Astrocyte (in vitro differentiated cells and primary cell): Measurements from ENCODE around the gene DLGAP1. TPM values are rescaled to one million over a fixed set of nuclear protein-coding genes. Genes with fewer than 3 reads are reported as not detected.
A peak's percentile ranks its signal among the peaks of the same experiment; 100 is the strongest.

Experiments used
- DNase-seq: peaks from one replicate; pipeline ENCODE4 v3.0.0-alpha.2; 2010; ENCODE audit warnings: low read depth
- FAIRE-seq: peaks from 2 replicates; lab custom pipeline; 2011; peaks lifted over from hg19 to GRCh38; lab: Jason Lieb, UNC
- H2AFZ ChIP-seq: 2 replicates; pipeline ENCODE4 v1.6.0; 2012; ENCODE audit warnings: low read depth, low read length, inconsistent platforms
- H3K27ac ChIP-seq: 2 replicates; pipeline ENCODE4 v1.5.1; 2011; ENCODE audit warnings: low read depth, low read length, inconsistent platforms
- H3K27me3 ChIP-seq: 2 replicates; pipeline ENCODE4 v1.6.0; 2011; ENCODE audit warnings: low read length, inconsistent platforms; ENCODE audit not compliant: insufficient read depth
- H3K36me3 ChIP-seq: 2 replicates; pipeline ENCODE4 v1.5.1; 2011; ENCODE audit warnings: low read length, inconsistent platforms; ENCODE audit not compliant: insufficient read depth
- H3K4me1 ChIP-seq: 2 replicates; pipeline ENCODE4 v1.5.1; 2011; ENCODE audit warnings: low read length, inconsistent platforms; ENCODE audit not compliant: insufficient read depth
- H3K4me2 ChIP-seq: 2 replicates; pipeline ENCODE4 v1.6.0; 2012; ENCODE audit warnings: low read length, inconsistent platforms
- H3K4me3 ChIP-seq: 2 replicates; pipeline ENCODE4 v1.5.1; 2011; ENCODE audit warnings: low read depth, mild to moderate bottlenecking, low read length, inconsistent platforms; ENCODE audit not compliant: insufficient read depth
- H3K79me2 ChIP-seq: 2 replicates; pipeline ENCODE4 v1.6.0; 2012; ENCODE audit warnings: mild to moderate bottlenecking, low read length, inconsistent platforms; ENCODE audit not compliant: insufficient read depth
- H3K9ac ChIP-seq: 2 replicates; pipeline ENCODE4 v1.6.0; 2012; ENCODE audit warnings: mild to moderate bottlenecking, low read length, inconsistent platforms
- H3K9me3 ChIP-seq: 2 replicates; pipeline ENCODE4 v1.5.1; 2012; ENCODE audit warnings: low read depth, mild to moderate bottlenecking, low read length, inconsistent platforms; ENCODE audit not compliant: insufficient read depth
- H4K20me1 ChIP-seq: 2 replicates; pipeline ENCODE4 v1.6.0; 2012; ENCODE audit warnings: low read length, inconsistent platforms; ENCODE audit not compliant: insufficient read depth
- H3K27ac Mint-ChIP-seq: one replicate; pipeline ENCODE4 v1.8.0; 2021; ENCODE audit warnings: mild to moderate bottlenecking, mixed read lengths; ENCODE audit not compliant: unreplicated experiment
- H3K27me3 Mint-ChIP-seq: one replicate; pipeline ENCODE4 v1.8.0; 2021; ENCODE audit warnings: low read depth, mixed read lengths; ENCODE audit not compliant: unreplicated experiment
- H3K36me3 Mint-ChIP-seq: one replicate; pipeline ENCODE4 v1.8.0; 2021; ENCODE audit warnings: low read depth, mixed read lengths; ENCODE audit not compliant: unreplicated experiment
- H3K4me1 Mint-ChIP-seq: one replicate; pipeline ENCODE4 v1.8.0; 2021; ENCODE audit warnings: low read depth, mixed read lengths; ENCODE audit not compliant: unreplicated experiment
- H3K4me3 Mint-ChIP-seq: one replicate; pipeline ENCODE4 v1.8.0; 2021; ENCODE audit warnings: mild to moderate bottlenecking, moderate library complexity, mixed read lengths; ENCODE audit not compliant: unreplicated experiment
- H3K9me3 Mint-ChIP-seq: one replicate; pipeline ENCODE4 v1.8.0; 2021; ENCODE audit warnings: mild to moderate bottlenecking, mixed read lengths; ENCODE audit not compliant: unreplicated experiment
- EZH2 ChIP-seq: IDR thresholded peaks from 2 replicates; pipeline ENCODE4 v1.6.1; 2012; ENCODE audit warnings: mild to moderate bottlenecking, low read length, inconsistent platforms; ENCODE audit not compliant: insufficient read depth
- total RNA-seq: library from RNA; stranded (reverse); gene quantifications from 2 replicates; pipeline ENCODE4 v1.2.1, GENCODE V29; 2021
- TF ChIP-seq, protein P1 (sequence below): IDR thresholded peaks from 2 replicates; pipeline ENCODE4 v1.5.1; 2011; ENCODE audit warnings: low read depth, mild to moderate bottlenecking, inconsistent platforms, low read length, moderate library complexity; ENCODE audit not compliant: insufficient read depth

DLGAP1 gene
- total RNA-seq, 1 donor from 2014 or later = 2.3 TPM

DNA sequence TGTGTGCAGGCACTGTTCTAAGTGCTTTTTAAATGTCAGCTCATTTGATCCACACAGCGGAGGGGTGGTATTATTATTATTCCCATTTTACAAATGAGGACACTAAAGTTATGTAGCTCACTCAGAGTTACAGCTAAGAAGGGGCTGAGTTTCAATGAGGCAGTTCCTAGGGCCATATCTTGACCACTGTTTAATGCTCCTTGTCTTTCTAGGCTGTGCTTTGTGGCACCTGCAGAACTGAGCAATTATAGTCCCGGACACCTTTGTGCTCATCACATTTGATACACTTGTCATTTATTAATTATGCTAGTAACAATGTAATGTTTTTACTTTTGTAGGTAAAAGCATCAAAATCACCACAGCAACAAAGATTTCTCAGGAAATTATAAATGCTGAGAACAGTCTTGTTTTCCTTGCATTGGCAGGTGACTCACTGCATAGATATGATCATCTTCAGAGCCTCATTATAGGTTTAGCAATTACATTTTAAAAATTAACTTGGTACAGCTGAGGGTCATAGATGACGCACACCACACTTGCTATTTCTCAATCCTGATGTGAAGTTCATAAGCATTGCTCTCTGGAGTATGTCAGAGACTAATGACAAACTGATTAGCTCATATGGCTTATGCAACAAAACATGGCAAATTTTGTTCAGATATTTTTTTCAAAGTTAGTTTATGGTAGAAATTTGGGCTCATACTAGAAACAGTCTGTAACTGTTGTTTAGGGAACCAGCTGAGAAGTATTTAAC is 638.3 kb downstream of the DLGAP1 start:
- H3K27ac Mint-ChIP-seq = peak overlapping the region; percentile 90
- no peak for TF ChIP-seq EZH2
- TF ChIP-seq, protein P1, sequence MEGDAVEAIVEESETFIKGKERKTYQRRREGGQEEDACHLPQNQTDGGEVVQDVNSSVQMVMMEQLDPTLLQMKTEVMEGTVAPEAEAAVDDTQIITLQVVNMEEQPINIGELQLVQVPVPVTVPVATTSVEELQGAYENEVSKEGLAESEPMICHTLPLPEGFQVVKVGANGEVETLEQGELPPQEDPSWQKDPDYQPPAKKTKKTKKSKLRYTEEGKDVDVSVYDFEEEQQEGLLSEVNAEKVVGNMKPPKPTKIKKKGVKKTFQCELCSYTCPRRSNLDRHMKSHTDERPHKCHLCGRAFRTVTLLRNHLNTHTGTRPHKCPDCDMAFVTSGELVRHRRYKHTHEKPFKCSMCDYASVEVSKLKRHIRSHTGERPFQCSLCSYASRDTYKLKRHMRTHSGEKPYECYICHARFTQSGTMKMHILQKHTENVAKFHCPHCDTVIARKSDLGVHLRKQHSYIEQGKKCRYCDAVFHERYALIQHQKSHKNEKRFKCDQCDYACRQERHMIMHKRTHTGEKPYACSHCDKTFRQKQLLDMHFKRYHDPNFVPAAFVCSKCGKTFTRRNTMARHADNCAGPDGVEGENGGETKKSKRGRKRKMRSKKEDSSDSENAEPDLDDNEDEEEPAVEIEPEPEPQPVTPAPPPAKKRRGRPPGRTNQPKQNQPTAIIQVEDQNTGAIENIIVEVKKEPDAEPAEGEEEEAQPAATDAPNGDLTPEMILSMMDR = no peak
- H3K27me3 Mint-ChIP-seq = no peaks in the 10 kb centered on the region
- Histone ChIP-seq H3K79me2 (no peaks in the 10 kb centered on the region), H3K4me3 (no peak overlapping the region), H2AFZ (no peak overlapping the region), H3K9me3 (no peaks in the 10 kb centered on the region), H3K4me1 (peaks cover 18% of the 10 kb centered on the region), H3K27me3 (no peaks in the 10 kb centered on the region), H4K20me1 (no peaks in the 10 kb centered on the region), H3K4me2 (peak overlapping the region; percentile 14), H3K36me3 (no peaks in the 10 kb centered on the region), H3K27ac (peak overlapping the region; percentile 50), H3K9ac (peak overlapping the region; percentile 24)
- no peaks in the 10 kb centered on the region for H3K9me3 Mint-ChIP-seq
- H3K4me1 Mint-ChIP-seq = peaks cover 12% of the 10 kb centered on the region
- H3K36me3 Mint-ChIP-seq = no peaks in the 10 kb centered on the region
- FAIRE-seq (peak; percentile 81), DNase-seq (peak; percentile 97)
- H3K4me3 Mint-ChIP-seq = no peak overlapping the region

DNA sequence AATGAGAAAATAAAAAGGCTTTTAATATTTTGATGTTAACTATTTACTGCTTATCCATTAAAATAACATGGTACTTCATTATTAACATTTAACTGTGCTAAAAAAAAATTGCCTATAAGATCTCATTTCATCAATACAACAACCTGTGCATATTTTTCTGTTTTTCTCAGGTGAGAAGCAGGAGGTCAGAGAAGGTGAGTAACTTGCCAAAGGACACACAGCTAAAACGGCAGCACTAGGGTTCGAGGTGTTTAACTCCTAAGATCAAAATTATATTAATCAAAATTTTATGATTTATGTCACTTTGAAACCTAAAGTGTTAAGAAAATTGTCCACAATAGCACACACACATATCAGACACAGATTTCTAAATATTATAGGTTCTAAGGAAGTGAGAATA is 639.1 kb downstream of the DLGAP1 start:
- H3K27ac ChIP-seq = no peak overlapping the region
- H3K4me1 ChIP-seq = peaks cover 18% of the 10 kb centered on the region
- H3K27me3 Mint-ChIP-seq = no peaks in the 10 kb centered on the region
- no peak overlapping the region for H3K27ac Mint-ChIP-seq
- H3K79me2 ChIP-seq = no peaks in the 10 kb centered on the region
- no peaks in the 10 kb centered on the region for H3K36me3 ChIP-seq
- no peak overlapping the region for H2AFZ ChIP-seq
- no peak for DNase-seq
- no peak overlapping the region for H3K4me2 ChIP-seq
- H3K4me1 Mint-ChIP-seq = peaks cover 12% of the 10 kb centered on the region
- H3K4me3 Mint-ChIP-seq = no peak overlapping the region
- no peaks in the 10 kb centered on the region for H3K9me3 Mint-ChIP-seq
- TF ChIP-seq, protein P1 = no peak
- no peak for TF ChIP-seq EZH2
- FAIRE-seq = no peak
- H3K27me3 ChIP-seq = no peaks in the 10 kb centered on the region
- no peaks in the 10 kb centered on the region for H3K36me3 Mint-ChIP-seq
- no peaks in the 10 kb centered on the region for H3K9me3 ChIP-seq
- no peak overlapping the region for H3K9ac ChIP-seq
- H3K4me3 ChIP-seq = no peak overlapping the region
- H4K20me1 ChIP-seq = no peaks in the 10 kb centered on the region

DNA sequence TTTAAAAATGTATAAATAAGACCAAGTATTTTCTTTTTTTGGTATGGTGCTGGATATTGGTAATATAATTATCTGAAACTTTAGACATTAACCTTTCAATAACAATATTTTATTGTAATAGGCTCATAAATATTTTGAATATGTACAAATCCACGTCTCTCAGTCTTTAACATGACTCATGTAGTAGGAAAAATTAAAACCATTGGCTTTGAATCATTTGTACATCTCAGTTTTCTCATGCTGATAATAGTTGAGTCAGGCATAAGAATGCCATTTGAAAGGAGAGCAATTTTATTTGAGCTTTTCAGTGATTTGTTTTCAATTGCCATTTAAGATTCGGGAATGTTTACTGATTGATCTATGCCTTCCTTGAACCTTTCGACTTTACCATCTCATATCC is 640.3 kb downstream of the DLGAP1 start:
- Histone ChIP-seq H3K79me2 (no peaks in the 10 kb centered on the region), H3K36me3 (no peaks in the 10 kb centered on the region), H2AFZ (no peak overlapping the region), H3K27ac (peak overlapping the region; percentile 32), H3K9ac (no peak overlapping the region), H3K27me3 (no peaks in the 10 kb centered on the region), H3K4me3 (no peak overlapping the region), H3K4me2 (no peak overlapping the region), H3K4me1 (peaks cover 18% of the 10 kb centered on the region), H3K9me3 (no peaks in the 10 kb centered on the region), H4K20me1 (no peaks in the 10 kb centered on the region)
- peaks cover 17% of the 10 kb centered on the region for H3K4me1 Mint-ChIP-seq
- FAIRE-seq (peak; percentile 29), DNase-seq (peak; percentile 54)
- no peak overlapping the region for H3K27ac Mint-ChIP-seq
- no peaks in the 10 kb centered on the region for H3K27me3 Mint-ChIP-seq
- H3K36me3 Mint-ChIP-seq = no peaks in the 10 kb centered on the region
- H3K4me3 Mint-ChIP-seq = no peak overlapping the region
- TF ChIP-seq, protein P1 = no peak
- TF ChIP-seq EZH2 = no peak
- H3K9me3 Mint-ChIP-seq = no peaks in the 10 kb centered on the region
